Pons (tissue), 1 donor: ENCODE measurements around the gene PGP.
A peak's percentile ranks its signal among the peaks of the same experiment; 100 is the strongest.
"Not testable (repeated sequence)": the region's sequence is repeated elsewhere in the genome, so short reads cannot be mapped to it uniquely, and the experiment has no call there.

Experiments
- DNase-seq: peaks from one replicate; pipeline ENCODE4 v3.0.0-alpha.2; 2016; ENCODE audit warnings: low spot score

PGP gene

GRCh38 chr16:2214719-2214968, at the start of gene PGP:
Gene PGP (minus strand): TSS chr16:2214840. CDS start chr16:2214777, 63 bp downstream.
- no peak for DNase-seq

- DNase-seq: not testable (repeated sequence)
Observed at GRCh38 chr16:2263026-2263425, 48.4 kb upstream of the PGP start.

- DNase-seq: no peak
Observed at GRCh38 chr16:2260250-2260649, 45.6 kb upstream of the PGP start.

GRCh38 chr16:2258530-2258929, 43.9 kb upstream of the PGP start:
- not testable (repeated sequence) for DNase-seq

- DNase-seq: no peak
Observed at GRCh38 chr16:2257726-2258125, 43.1 kb upstream of the PGP start.

- DNase-seq: no peak
Observed at GRCh38 chr16:2256531-2257140, 42.0 kb upstream of the PGP start.

- no peak for DNase-seq
Observed at GRCh38 chr16:2253293-2253692, 38.7 kb upstream of the PGP start.

- DNase-seq: no peak
Observed at GRCh38 chr16:2252806-2253148, 38.1 kb upstream of the PGP start.

- peak; percentile 91 for DNase-seq
Observed at GRCh38 chr16:2251296-2252111, 36.9 kb upstream of the PGP start, which contains the start of gene ECI1. Gene ECI1 (minus strand): TSS chr16:2251587. CDS start chr16:2251566, 21 bp downstream.

- no peak for DNase-seq
Observed at GRCh38 chr16:2250652-2251295, 36.1 kb upstream of the PGP start.

GRCh38 chr16:2246301-2246885, 31.8 kb upstream of the PGP start:
- no peak for DNase-seq

- DNase-seq: no peak
Observed at GRCh38 chr16:2244926-2245795, 30.5 kb upstream of the PGP start.

- no peak for DNase-seq
Observed at GRCh38 chr16:2244301-2244700, 29.7 kb upstream of the PGP start.

GRCh38 chr16:2243781-2244180, 29.1 kb upstream of the PGP start:
- no peak for DNase-seq

- DNase-seq: no peak
Observed at GRCh38 chr16:2243031-2243528, 28.4 kb upstream of the PGP start.

GRCh38 chr16:2242598-2242997, 28.0 kb upstream of the PGP start:
- DNase-seq: no peak

- not testable (repeated sequence) for DNase-seq
Observed at GRCh38 chr16:2240331-2240730, 25.7 kb upstream of the PGP start.

GRCh38 chr16:2238838-2239675, 24.4 kb upstream of the PGP start:
- no peak for DNase-seq

GRCh38 chr16:2238150-2238837, 23.7 kb upstream of the PGP start:
- DNase-seq: no peak

GRCh38 chr16:2237493-2238149, 23.0 kb upstream of the PGP start:
- DNase-seq: no peak
